IPS-15b (cell line): Measurements from ENCODE around the gene MPV17L2.

ENCODE experiments used
- H3K27me3 ChIP-seq: one replicate; pipeline ENCODE4 v1.6.1; 2013; ENCODE audit warnings: low read length; ENCODE audit not compliant: control insufficient read depth, insufficient read depth
- H3K36me3 ChIP-seq: one replicate; pipeline ENCODE4 v1.6.1; 2013; ENCODE audit warnings: low read length; ENCODE audit not compliant: control insufficient read depth, insufficient read depth
- H3K4me1 ChIP-seq: one replicate; pipeline ENCODE4 v1.6.1; 2013; ENCODE audit warnings: mild to moderate bottlenecking, low read length; ENCODE audit not compliant: control insufficient read depth, insufficient read depth
- H3K4me3 ChIP-seq: one replicate; pipeline ENCODE4 v1.5.1; 2013; ENCODE audit warnings: low read depth, low read length
- H3K9ac ChIP-seq: one replicate; pipeline ENCODE4 v1.6.1; 2013; ENCODE audit warnings: low read depth, mild to moderate bottlenecking, low read length
- H3K9me3 ChIP-seq: one replicate; pipeline ENCODE4 v1.6.1; 2013; ENCODE audit warnings: mild to moderate bottlenecking, low read length; ENCODE audit not compliant: control insufficient read depth, insufficient read depth

Gene MPV17L2

DNA sequence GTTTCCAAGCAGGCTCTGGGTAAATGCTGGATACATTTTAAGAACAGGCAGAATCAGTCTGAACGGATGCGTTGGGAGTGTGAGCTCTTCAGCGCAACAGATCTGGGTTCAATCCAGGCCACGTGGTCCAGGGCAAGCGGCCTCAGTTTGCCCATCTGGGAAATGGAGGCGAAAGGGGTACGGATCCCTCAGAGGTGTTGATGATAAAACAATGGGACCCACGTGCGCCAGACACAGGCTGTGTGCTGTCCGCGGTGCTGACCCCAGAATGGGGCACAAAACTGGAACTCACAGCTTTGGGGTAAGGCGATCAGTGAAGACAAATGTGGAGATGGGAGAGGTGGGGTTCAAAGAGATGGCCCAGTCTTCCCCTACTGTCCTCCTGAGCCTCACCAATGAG lies 46.3 kb downstream of the MPV17L2 start:
- Histone ChIP-seq H3K4me1 (no peaks in the 10 kb centered on the region), H3K9ac (no peak overlapping the region), H3K36me3 (no peaks in the 10 kb centered on the region), H3K27me3 (peaks cover 2% of the 10 kb centered on the region), H3K9me3 (no peaks in the 10 kb centered on the region), H3K4me3 (no peak overlapping the region)

DNA sequence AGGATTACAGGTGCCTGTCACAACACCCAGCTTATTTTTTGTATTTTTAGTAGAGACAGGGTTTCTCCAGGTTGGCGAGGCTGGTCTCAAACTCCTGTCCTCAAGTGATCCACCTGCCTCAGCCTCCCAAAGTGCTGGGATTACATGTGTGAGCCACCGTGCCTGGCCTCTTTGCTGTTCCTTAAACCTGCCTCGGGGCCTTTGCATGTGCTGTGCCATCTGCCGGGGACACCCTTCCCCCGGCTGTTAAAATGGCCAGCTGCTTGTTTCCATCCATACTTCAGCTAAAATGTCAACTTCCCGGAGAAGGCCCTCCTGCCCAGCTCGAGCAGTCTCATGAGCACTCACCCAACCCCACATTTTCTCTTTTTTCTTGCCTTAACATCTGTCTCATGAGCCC lies 52.3 kb downstream of the MPV17L2 start:
- Histone ChIP-seq H3K36me3 (no peaks in the 10 kb centered on the region), H3K27me3 (no peaks in the 10 kb centered on the region), H3K9ac (no peak overlapping the region), H3K4me1 (peaks cover 2% of the 10 kb centered on the region), H3K4me3 (no peak overlapping the region), H3K9me3 (no peaks in the 10 kb centered on the region)
